PC-3 (cell line): Measurements from ENCODE around the gene PLA2G1B.
"Not testable (repeated sequence)": the region's sequence is repeated elsewhere in the genome, so short reads cannot be mapped to it uniquely, and the experiment has no call there.

ENCODE experiments used
- CTCF ChIP-seq: fragments of 300-600 bp; sonication (generic); conservative IDR thresholded peaks from 2 replicates; pipeline ENCODE4 v1.5.1; 2017; ENCODE audit warnings: antibody characterized with exemption, low read depth, mild to moderate bottlenecking, low read length
- EZH2 ChIP-seq: fragments of 300-600 bp; sonication (generic); IDR thresholded peaks from one replicate; pipeline ENCODE4 v1.6.1; 2017; ENCODE audit warnings: antibody characterized with exemption, mild to moderate bottlenecking, low read length; ENCODE audit not compliant: unreplicated experiment

GRCh38 chr12:120335447-120335846, 7.9 kb upstream of the PLA2G1B start:
- not testable (repeated sequence) for TF ChIP-seq EZH2
- TF ChIP-seq CTCF = peak; percentile 55
